ENCODE data around the gene DLX1.
"Not testable (repeated sequence)": the region's sequence is repeated elsewhere in the genome, so short reads cannot be mapped to it uniquely, and the experiment has no call there.

DLX1 gene

GRCh38 chr2:172085460-172086159 is at the start of gene DLX1:
TSS of gene DLX1 (plus strand) at chr2:172085507. CDS start at chr2:172085678, 171 bp downstream.
- DNase-seq = no peak

GRCh38 chr2:172038121-172038520 is 47.2 kb upstream of the DLX1 start:
- DNase-seq = no peak

GRCh38 chr2:172038604-172039003 is 46.7 kb upstream of the DLX1 start:
- DNase-seq = no peak

GRCh38 chr2:172039011-172039704 is 46.1 kb upstream of the DLX1 start:
- DNase-seq = no peak

GRCh38 chr2:172040311-172040710 is 45.0 kb upstream of the DLX1 start:
- no peak for DNase-seq

GRCh38 chr2:172046080-172046678 is 39.1 kb upstream of the DLX1 start:
- no peak for DNase-seq

GRCh38 chr2:172046866-172047565 is 38.3 kb upstream of the DLX1 start:
- no peak for DNase-seq

GRCh38 chr2:172047566-172048507 is 37.5 kb upstream of the DLX1 start:
- no peak for DNase-seq

GRCh38 chr2:172048508-172049503 is 36.5 kb upstream of the DLX1 start:
- DNase-seq = no peak

GRCh38 chr2:172049567-172050120 is 35.7 kb upstream of the DLX1 start:
- no peak for DNase-seq

GRCh38 chr2:172050479-172051125 is 34.7 kb upstream of the DLX1 start:
- DNase-seq = no peak

GRCh38 chr2:172052000-172052983 is 33.0 kb upstream of the DLX1 start:
- no peak for DNase-seq

GRCh38 chr2:172053486-172053885 is 31.8 kb upstream of the DLX1 start:
- DNase-seq = no peak

- no peak for DNase-seq
Observed at GRCh38 chr2:172056293-172056692, 29.0 kb upstream of the DLX1 start.

GRCh38 chr2:172058660-172059059 is 26.6 kb upstream of the DLX1 start:
- no peak for DNase-seq

- not testable (repeated sequence) for DNase-seq
Observed at GRCh38 chr2:172060118-172060517, 25.2 kb upstream of the DLX1 start.

- no peak for DNase-seq
Observed at GRCh38 chr2:172062402-172063004, 22.8 kb upstream of the DLX1 start.

GRCh38 chr2:172063446-172063845 is 21.9 kb upstream of the DLX1 start:
- DNase-seq = no peak
